Kidney capillary endothelial cell (primary cell): Measurements from ENCODE around the gene CENPN.

Experiments used
- DNase-seq: peaks from one replicate; pipeline ENCODE4 v3.0.0-alpha.2; 2018; ENCODE audit warnings: low spot score

The CENPN gene

GRCh38 chr16:81006813-81007695 lies at the start of gene CENPN, which contains the start of gene CMC2:
CENPN (plus strand) TSS chr16:81007214; CDS start chr16:81011940, 4,726 bp downstream.
CMC2 (minus strand) TSS chr16:81006885; CDS start chr16:80997394, 9,491 bp downstream.
- DNase-seq = peak; percentile 97

- DNase-seq = no peak
These were observed 48.7 kb upstream of the CENPN start for GRCh38 chr16:80958284-80958683.

- no peak for DNase-seq
These were observed 44.1 kb upstream of the CENPN start for GRCh38 chr16:80962879-80963278.

- DNase-seq = no peak
These were observed 42.7 kb upstream of the CENPN start for GRCh38 chr16:80964351-80964750.

GRCh38 chr16:80966617-80967016 lies 40.4 kb upstream of the CENPN start:
- no peak for DNase-seq

- no peak for DNase-seq
These were observed 38.5 kb upstream of the CENPN start for GRCh38 chr16:80968386-80969113.

GRCh38 chr16:80969114-80969484 lies 37.9 kb upstream of the CENPN start:
- no peak for DNase-seq

- DNase-seq = no peak
These were observed 35.2 kb upstream of the CENPN start for GRCh38 chr16:80971819-80972218.

GRCh38 chr16:80972611-80973010 lies 34.4 kb upstream of the CENPN start:
- DNase-seq = no peak

GRCh38 chr16:80973991-80974390 lies 33.0 kb upstream of the CENPN start:
- DNase-seq = no peak

GRCh38 chr16:80974649-80975376 lies 32.2 kb upstream of the CENPN start:
- peak; percentile 20 for DNase-seq

- DNase-seq = no peak
These were observed 30.1 kb upstream of the CENPN start for GRCh38 chr16:80976946-80977345.

- DNase-seq = no peak
These were observed 25.9 kb upstream of the CENPN start for GRCh38 chr16:80981103-80981502.

- no peak for DNase-seq
These were observed 24.4 kb upstream of the CENPN start for GRCh38 chr16:80982646-80983045.

GRCh38 chr16:80984124-80984892 lies 22.7 kb upstream of the CENPN start:
- no peak for DNase-seq

- DNase-seq = no peak
These were observed 21.4 kb upstream of the CENPN start for GRCh38 chr16:80985611-80986010.

- DNase-seq = no peak
These were observed 20.5 kb upstream of the CENPN start for GRCh38 chr16:80986557-80986956.

GRCh38 chr16:80988756-80989155 lies 18.3 kb upstream of the CENPN start:
- DNase-seq = no peak

GRCh38 chr16:80989801-80990200 lies 17.2 kb upstream of the CENPN start:
- DNase-seq = no peak

GRCh38 chr16:80990577-80990976 lies 16.4 kb upstream of the CENPN start:
- DNase-seq = no peak

GRCh38 chr16:80990978-80991377 lies 16.0 kb upstream of the CENPN start:
- DNase-seq = no peak
